Loucy (cell line): ENCODE results near the gene NUTF2.

Experiments
- H2AFZ ChIP-seq: fragments of 200-600 bp; sonication (generic); 2 replicates; pipeline ENCODE4 v1.6.0; 2016; ENCODE audit warnings: antibody characterized with exemption, mild to moderate bottlenecking, low read length, moderate library complexity
- H3F3A ChIP-seq: fragments of 200-600 bp; 2 replicates; pipeline ENCODE4 v1.6.0; 2016; ENCODE audit warnings: antibody characterized with exemption, low read depth, mild to moderate bottlenecking
- H3K27me3 ChIP-seq: fragments of 200-600 bp; sonication (generic); 2 replicates; pipeline ENCODE4 v1.6.1; 2014; ENCODE audit warnings: low read length, mild to moderate bottlenecking; ENCODE audit not compliant: insufficient read depth, poor library complexity, severe bottlenecking
- H3K36me3 ChIP-seq: fragments of 200-600 bp; sonication (generic); 2 replicates; pipeline ENCODE4 v1.6.1; 2016; ENCODE audit warnings: low read length; ENCODE audit not compliant: insufficient read depth
- H3K4me1 ChIP-seq: fragments of 200-600 bp; sonication (generic); 2 replicates; pipeline ENCODE4 v1.5.1; 2014; ENCODE audit warnings: low read length, mild to moderate bottlenecking; ENCODE audit not compliant: insufficient read depth, poor library complexity, severe bottlenecking
- H3K4me2 ChIP-seq: fragments of 200-600 bp; sonication (generic); 2 replicates; pipeline ENCODE4 v1.6.0; 2014; ENCODE audit warnings: antibody characterized with exemption, low read length, low read depth, mild to moderate bottlenecking; ENCODE audit not compliant: poor library complexity, severe bottlenecking
- H3K4me3 ChIP-seq: fragments of 200-600 bp; sonication (generic); 2 replicates; pipeline ENCODE4 v1.5.1; 2014; ENCODE audit warnings: low read length, mild to moderate bottlenecking, mixed read lengths; ENCODE audit not compliant: poor library complexity, severe bottlenecking
- H3K79me2 ChIP-seq: fragments of 200-600 bp; sonication (generic); 2 replicates; pipeline ENCODE4 v1.6.1; 2014; ENCODE audit warnings: low read length; ENCODE audit not compliant: insufficient read depth
- H3K9ac ChIP-seq: fragments of 200-600 bp; sonication (generic); 2 replicates; pipeline ENCODE4 v1.6.0; 2014; ENCODE audit warnings: mild to moderate bottlenecking, low read depth, low read length, moderate library complexity; ENCODE audit not compliant: poor library complexity, severe bottlenecking
- H3K9me2 ChIP-seq: fragments of 200-600 bp; sonication (generic); replicated peaks from 2 replicates; pipeline ENCODE4 v1.6.1; 2016; ENCODE audit warnings: low read depth, low read length, mixed read lengths
- H3K9me3 ChIP-seq: fragments of 200-600 bp; sonication (generic); 2 replicates; pipeline ENCODE4 v1.6.1; 2014; ENCODE audit warnings: mild to moderate bottlenecking, antibody characterized with exemption, low read length, low read depth; ENCODE audit not compliant: insufficient read depth
- H4K20me1 ChIP-seq: fragments of 200-600 bp; sonication (generic); 2 replicates; pipeline ENCODE4 v1.6.0; 2014; ENCODE audit warnings: antibody characterized with exemption, low read length, mild to moderate bottlenecking; ENCODE audit not compliant: insufficient read depth, poor library complexity, severe bottlenecking
- CTCF ChIP-seq: fragments of 200-600 bp; sonication (generic); conservative IDR thresholded peaks from 2 replicates; pipeline ENCODE4 v1.5.1; 2014; ENCODE audit warnings: mild to moderate bottlenecking, antibody characterized with exemption, low read length
- EZH2phosphoT487 ChIP-seq: fragments of 200-600 bp; IDR thresholded peaks from 2 replicates; pipeline ENCODE4 v1.6.1; 2018; ENCODE audit warnings: antibody characterized with exemption, mild to moderate bottlenecking, moderate library complexity, borderline replicate concordance

Gene NUTF2

GRCh38 chr16:67919622-67920221 lies 73.0 kb downstream of the NUTF2 start:
- Histone ChIP-seq H3K4me1 (no peaks in the 10 kb centered on the region), H3K79me2 (no peaks in the 10 kb centered on the region)

More at GRCh38 chr16:67919622-67920221, 73.0 kb downstream of the NUTF2 start:
- no peaks in the 10 kb centered on the region for H3F3A ChIP-seq
- no peak overlapping the region for H2AFZ ChIP-seq
- no peaks in the 10 kb centered on the region for H3K36me3 ChIP-seq
- no peaks in the 10 kb centered on the region for H3K27me3 ChIP-seq
- H3K4me2 ChIP-seq: no peak overlapping the region
- TF ChIP-seq CTCF (peak; percentile 37; the same call in 1 of the 2 replicates), EZH2phosphoT487 (no peak)
- H3K9me3 ChIP-seq: no peaks in the 10 kb centered on the region
- H3K4me3 ChIP-seq: no peak overlapping the region
- no peak overlapping the region for H3K9ac ChIP-seq
- H3K9me2 ChIP-seq: no peaks in the 10 kb centered on the region
- H4K20me1 ChIP-seq: no peaks in the 10 kb centered on the region
